GM10266 (cell line): ENCODE data around the gene CPE.

ENCODE experiments used
- DNase-seq: peaks from one replicate; pipeline ENCODE4 v3.0.0; 2012; ENCODE audit errors: extremely low spot score
- TF ChIP-seq, protein P1 (sequence below): IDR thresholded peaks from 2 replicates; pipeline ENCODE4 v1.5.1; 2012; ENCODE audit warnings: mild to moderate bottlenecking, low read depth; ENCODE audit not compliant: control insufficient read depth, insufficient read depth; ENCODE audit errors: missing control alignments

The CPE gene

DNA sequence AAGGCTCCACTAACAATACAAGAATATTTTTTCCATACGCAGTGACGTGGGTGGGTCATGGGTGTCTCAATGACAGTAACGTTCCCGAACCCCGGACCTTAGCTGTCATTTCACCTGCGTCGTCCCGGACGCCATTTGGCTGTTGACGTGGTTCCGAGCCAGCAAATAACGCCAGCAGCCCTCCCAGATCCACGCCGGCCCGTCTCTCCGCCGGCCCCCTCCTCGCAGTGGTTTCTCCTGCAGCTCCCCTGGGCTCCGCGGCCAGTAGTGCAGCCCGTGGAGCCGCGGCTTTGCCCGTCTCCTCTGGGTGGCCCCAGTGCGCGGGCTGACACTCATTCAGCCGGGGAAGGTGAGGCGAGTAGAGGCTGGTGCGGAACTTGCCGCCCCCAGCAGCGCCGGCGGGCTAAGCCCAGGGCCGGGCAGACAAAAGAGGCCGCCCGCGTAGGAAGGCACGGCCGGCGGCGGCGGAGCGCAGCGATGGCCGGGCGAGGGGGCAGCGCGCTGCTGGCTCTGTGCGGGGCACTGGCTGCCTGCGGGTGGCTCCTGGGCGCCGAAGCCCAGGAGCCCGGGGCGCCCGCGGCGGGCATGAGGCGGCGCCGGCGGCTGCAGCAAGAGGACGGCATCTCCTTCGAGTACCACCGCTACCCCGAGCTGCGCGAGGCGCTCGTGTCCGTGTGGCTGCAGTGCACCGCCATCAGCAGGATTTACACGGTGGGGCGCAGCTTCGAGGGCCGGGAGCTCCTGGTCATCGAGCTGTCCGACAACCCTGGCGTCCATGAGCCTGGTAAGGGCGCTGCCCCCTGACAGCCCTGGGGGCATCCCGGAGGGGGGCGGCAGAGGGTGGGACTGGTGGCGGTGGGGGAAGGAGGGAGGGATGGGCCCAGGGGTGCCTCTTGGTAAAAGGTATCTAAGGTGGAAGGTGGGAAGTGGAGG lies at the start of gene CPE:
TSS of gene CPE (plus strand) at position 264 of the 933 bp plus-strand sequence. CDS start at position 478, 214 bp downstream.
- DNase-seq = peak; percentile 72
- TF ChIP-seq, protein P1, sequence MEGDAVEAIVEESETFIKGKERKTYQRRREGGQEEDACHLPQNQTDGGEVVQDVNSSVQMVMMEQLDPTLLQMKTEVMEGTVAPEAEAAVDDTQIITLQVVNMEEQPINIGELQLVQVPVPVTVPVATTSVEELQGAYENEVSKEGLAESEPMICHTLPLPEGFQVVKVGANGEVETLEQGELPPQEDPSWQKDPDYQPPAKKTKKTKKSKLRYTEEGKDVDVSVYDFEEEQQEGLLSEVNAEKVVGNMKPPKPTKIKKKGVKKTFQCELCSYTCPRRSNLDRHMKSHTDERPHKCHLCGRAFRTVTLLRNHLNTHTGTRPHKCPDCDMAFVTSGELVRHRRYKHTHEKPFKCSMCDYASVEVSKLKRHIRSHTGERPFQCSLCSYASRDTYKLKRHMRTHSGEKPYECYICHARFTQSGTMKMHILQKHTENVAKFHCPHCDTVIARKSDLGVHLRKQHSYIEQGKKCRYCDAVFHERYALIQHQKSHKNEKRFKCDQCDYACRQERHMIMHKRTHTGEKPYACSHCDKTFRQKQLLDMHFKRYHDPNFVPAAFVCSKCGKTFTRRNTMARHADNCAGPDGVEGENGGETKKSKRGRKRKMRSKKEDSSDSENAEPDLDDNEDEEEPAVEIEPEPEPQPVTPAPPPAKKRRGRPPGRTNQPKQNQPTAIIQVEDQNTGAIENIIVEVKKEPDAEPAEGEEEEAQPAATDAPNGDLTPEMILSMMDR = no peak

DNA sequence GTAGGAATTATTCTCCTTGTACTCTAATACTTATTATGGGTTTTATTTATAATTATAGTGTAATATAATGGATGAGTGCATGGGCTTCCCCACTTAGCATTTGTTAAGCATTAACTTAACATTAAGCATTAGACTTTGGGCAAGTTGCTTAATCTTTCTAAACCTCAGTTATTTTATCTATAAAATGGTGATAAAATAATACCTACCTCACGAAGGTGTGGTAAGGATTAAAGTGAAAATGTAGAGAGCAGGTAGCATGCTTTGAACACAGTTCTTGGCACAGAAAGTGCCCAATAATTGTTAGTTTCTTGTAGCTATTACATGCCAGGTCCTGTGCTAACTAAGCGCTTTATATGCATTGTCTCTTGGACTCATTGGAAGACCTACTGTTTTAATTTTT lies 48.7 kb upstream of the CPE start:
- no peak for DNase-seq
- TF ChIP-seq, protein P1 = no peak

GRCh38 chr4:165330666-165331065 lies 48.1 kb upstream of the CPE start:
- TF ChIP-seq, protein P1 = no peak
- DNase-seq = no peak

DNA sequence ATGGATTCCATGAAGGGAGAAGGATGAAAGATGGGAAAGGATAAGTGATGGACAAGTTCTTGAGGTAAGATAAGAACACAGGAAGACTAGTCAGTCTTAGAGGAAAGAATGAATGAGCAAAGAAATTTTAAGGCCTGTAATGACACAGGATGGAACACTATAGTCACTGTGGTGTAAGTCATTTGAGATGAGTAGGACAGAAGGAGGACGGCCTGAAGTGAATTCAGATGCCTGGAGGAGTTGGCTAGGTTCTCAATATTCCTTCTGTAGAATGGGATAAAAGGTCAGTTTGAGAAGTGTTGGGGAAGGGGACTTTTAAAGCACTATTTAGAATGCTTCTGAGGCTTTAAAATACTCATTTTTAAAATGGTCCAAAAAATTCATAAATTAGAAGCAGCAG lies 47.4 kb upstream of the CPE start:
- peak; percentile 8 for DNase-seq
- TF ChIP-seq, protein P1 = no peak

GRCh38 chr4:165331823-165332222 lies 47.0 kb upstream of the CPE start:
- no peak for DNase-seq

DNA sequence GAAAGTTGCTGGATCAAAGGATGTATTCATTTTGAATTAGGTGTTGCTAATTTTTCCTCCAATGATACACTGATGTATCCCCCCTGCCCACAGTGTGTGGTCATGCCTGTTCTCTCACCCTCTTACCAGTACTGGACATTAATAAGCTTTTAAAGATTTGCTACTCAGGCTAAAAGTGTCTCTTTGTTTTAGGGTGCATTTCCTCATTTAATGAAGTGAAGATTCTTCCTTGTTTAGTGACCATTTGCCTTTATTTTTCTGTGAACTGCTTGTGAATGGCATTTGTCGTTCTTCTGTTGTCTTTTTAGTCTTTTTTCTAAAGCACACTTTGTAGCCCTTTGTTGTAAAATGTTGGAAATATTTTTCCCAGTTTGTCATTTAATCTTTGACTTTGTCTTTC lies 46.3 kb upstream of the CPE start:
- TF ChIP-seq, protein P1 = no peak
- DNase-seq = no peak

More at GRCh38 chr4:165331823-165332222, 47.0 kb upstream of the CPE start:
- TF ChIP-seq, protein P1 = no peak

DNA sequence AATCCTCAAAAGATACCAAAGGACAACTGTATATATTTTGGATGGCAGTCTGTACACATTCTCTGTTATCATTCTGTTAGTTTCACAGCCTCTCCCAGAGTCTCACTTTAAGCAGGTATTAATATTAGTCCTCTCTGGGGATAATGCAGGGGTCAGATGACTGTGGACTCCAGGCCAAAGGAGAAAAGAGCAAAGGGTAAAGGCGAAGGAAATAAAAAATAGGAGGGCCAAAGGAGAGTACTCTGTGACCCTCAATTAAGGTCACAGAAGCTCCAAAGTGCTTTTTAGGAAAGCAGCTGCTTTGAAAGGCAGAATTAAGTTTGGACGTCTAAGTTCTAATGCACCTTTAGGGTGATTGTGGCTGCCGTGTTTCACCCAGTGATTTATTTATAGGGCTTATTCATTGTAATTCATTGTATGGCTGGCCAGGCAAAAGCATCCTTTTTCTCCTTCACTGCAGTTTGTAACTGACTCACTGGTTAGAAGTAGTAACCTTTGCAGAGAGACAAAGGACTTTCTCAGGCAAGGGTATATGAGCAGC lies 43.6 kb upstream of the CPE start:
- no peak for DNase-seq
- TF ChIP-seq, protein P1 = no peak
